ENCODE data around the gene POU6F2. TPM values are rescaled to one million over a fixed set of nuclear protein-coding genes. Genes with fewer than 3 reads are reported as not detected.
A peak's percentile ranks its signal among the peaks of the same experiment; 100 is the strongest.

POU6F2 gene
- total and polyA plus RNA-seq, 2 donors (not counting 1 experiment from before 2014, with no cell fraction given) = 0.47 TPM; not detected in 1

DNA sequence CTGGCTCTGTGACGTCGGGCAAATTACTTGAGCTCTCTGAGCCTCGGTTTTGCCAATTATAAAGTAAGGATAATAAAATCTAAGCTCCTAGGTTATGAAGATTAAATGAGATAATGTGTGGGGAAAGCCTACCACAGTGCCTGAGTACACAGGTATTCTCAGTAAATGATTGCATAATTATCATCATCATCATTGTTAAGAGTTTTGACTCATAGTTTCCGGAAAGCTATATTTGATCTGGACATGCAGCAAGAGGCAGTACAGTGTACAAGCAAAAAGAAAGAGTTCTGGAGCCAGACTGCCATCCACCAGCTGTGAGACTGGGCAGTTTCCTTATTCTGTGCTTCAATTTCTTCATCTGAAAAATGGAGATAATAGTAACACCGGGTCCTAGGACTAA is 432.9 kb downstream of the POU6F2 start:
- Histone ChIP-seq H2AFZ (ENCODE audit: insufficient read depth, low read depth, low read length, poor library complexity, severe bottlenecking) (no peak overlapping the region), H3K27me3 (replicated peaks in 1 of 4; ENCODE audit: control extremely low read depth in 1 of 4, control insufficient read depth in 3 of 4, insufficient read depth in 4 of 4, low read length in 3 of 4) (peaks cover 0 to 5% (median 0%) of the 10 kb centered on the region in 4 experiments), H4K20me1 (ENCODE audit: control insufficient read depth, insufficient read depth, low read length, poor library complexity, severe bottlenecking) (no peaks in the 10 kb centered on the region), H3K9me3 (ENCODE audit: control extremely low read depth in 1 of 3, control insufficient read depth in 2 of 3, insufficient read depth in 1 of 3, low read length in 2 of 3) (no peaks in the 10 kb centered on the region), H3K9ac (ENCODE audit: low read length) (no peak overlapping the region), H3K4me1 (ENCODE audit: control insufficient read depth in 2 of 2, insufficient read depth in 2 of 2, low read length in 2 of 2) (peaks cover 3 to 13% of the 10 kb centered on the region in 2 donors), H3K36me3 (replicated peaks in 1 of 2; ENCODE audit: control extremely low read depth in 1 of 2, control insufficient read depth in 1 of 2, extremely low read depth in 1 of 2, insufficient read depth in 2 of 2, low read length in 1 of 2) (no peaks in the 10 kb centered on the region), H3K4me3 (ENCODE audit: control extremely low read depth in 1 of 5, extremely low read depth in 1 of 5, insufficient read depth in 1 of 5, low read depth in 2 of 5, low read length in 4 of 5) (no peak overlapping the region), H3K79me2 (ENCODE audit: control insufficient read depth, insufficient read depth, low read length) (no peaks in the 10 kb centered on the region), H3K27ac (ENCODE audit: low read length in 2 of 2) (no peak overlapping the region), H3K4me2 (replicated peaks; ENCODE audit: low read depth, low read length, poor library complexity, severe bottlenecking) (no peak overlapping the region)
- Mint-ChIP-seq H3K4me1 (peaks cover 11% of the 10 kb centered on the region), H3K9me3 (ENCODE audit: insufficient read depth) (no peaks in the 10 kb centered on the region), H3K27me3 (peaks cover 16% of the 10 kb centered on the region), H3K27ac (no peak overlapping the region), H3K4me3 (no peak overlapping the region)
- 100% methylated on average over 2 of the region's 5 CpGs for WGBS (ENCODE audit: insufficient coverage)
- intact Hi-C loops (cut with micrococcal nuclease) = loop anchor here (10.0 kb wide), 1 partner anchor 56 kb away; no protein-coding TSS in a partner anchor
- no peak for TF ChIP-seq EZH2 (IDR thresholded peaks at IDR 0.05; ENCODE audit: borderline replicate concordance, insufficient read depth, low read depth, low read length, poor library complexity, severe bottlenecking)
- no peak for TF ChIP-seq CTCF (IDR thresholded peaks at IDR 0.05)
- no peak for DNase-seq
- CTCF ChIA-PET = no interaction called here
- no peak for ATAC-seq (ENCODE audit: low read depth)
- POLR2A ChIA-PET = no interaction called here

GRCh38 chr7:39413636-39414223 is 436.0 kb downstream of the POU6F2 start:
- ChIA-PET POLR2A (no interaction called here), CTCF (no interaction called here)
- H2AFZ ChIP-seq (ENCODE audit: insufficient read depth, low read depth, low read length, poor library complexity, severe bottlenecking) = peak overlapping the region; percentile 94
- no peaks in the 10 kb centered on the region for H3K36me3 ChIP-seq (replicated peaks in 1 of 2; ENCODE audit: control extremely low read depth in 1 of 2, control insufficient read depth in 1 of 2, extremely low read depth in 1 of 2, insufficient read depth in 2 of 2, low read length in 1 of 2)
- peaks cover 0 to 5% (median 0%) of the 10 kb centered on the region in 4 experiments for H3K27me3 ChIP-seq (replicated peaks in 1 of 4; ENCODE audit: control extremely low read depth in 1 of 4, control insufficient read depth in 3 of 4, insufficient read depth in 4 of 4, low read length in 3 of 4)
- peaks cover 23% of the 10 kb centered on the region for H3K27me3 Mint-ChIP-seq
- no peaks in the 10 kb centered on the region for H3K9me3 Mint-ChIP-seq (ENCODE audit: insufficient read depth)
- peak overlapping the region; percentile 85 for H3K4me3 Mint-ChIP-seq
- TF ChIP-seq EZH2 (IDR thresholded peaks at IDR 0.05; ENCODE audit: borderline replicate concordance, insufficient read depth, low read depth, low read length, poor library complexity, severe bottlenecking) = no peak
- TF ChIP-seq CTCF (IDR thresholded peaks at IDR 0.05) = no peak
- no peaks in the 10 kb centered on the region for H3K9me3 ChIP-seq (ENCODE audit: control extremely low read depth in 1 of 3, control insufficient read depth in 2 of 3, insufficient read depth in 1 of 3, low read length in 2 of 3)
- peak overlapping the region; percentile 76 for H3K9ac ChIP-seq (ENCODE audit: low read length)
- DNase-seq = peak; percentile 14
- H3K4me2 ChIP-seq (replicated peaks; ENCODE audit: low read depth, low read length, poor library complexity, severe bottlenecking) = peak overlapping the region; percentile 95
- H3K4me3 ChIP-seq (ENCODE audit: control extremely low read depth in 1 of 5, extremely low read depth in 1 of 5, insufficient read depth in 1 of 5, low read depth in 2 of 5, low read length in 4 of 5) = peak overlapping the region; percentile 41 to 92 (median 71)
- H3K4me1 Mint-ChIP-seq = peaks cover 11% of the 10 kb centered on the region
- under 1% methylated on average over 19 of the region's 25 CpGs for WGBS (ENCODE audit: insufficient coverage)
- H3K27ac Mint-ChIP-seq = no peak overlapping the region
- H3K27ac ChIP-seq (ENCODE audit: low read length in 2 of 2) = peak overlapping the region in 1 of 2 donors; percentile 23
- no peaks in the 10 kb centered on the region for H3K79me2 ChIP-seq (ENCODE audit: control insufficient read depth, insufficient read depth, low read length)
- ATAC-seq (ENCODE audit: low read depth) = no peak
- peaks cover 3 to 13% of the 10 kb centered on the region in 2 donors for H3K4me1 ChIP-seq (ENCODE audit: control insufficient read depth in 2 of 2, insufficient read depth in 2 of 2, low read length in 2 of 2)
- H4K20me1 ChIP-seq (ENCODE audit: control insufficient read depth, insufficient read depth, low read length, poor library complexity, severe bottlenecking) = no peaks in the 10 kb centered on the region
- intact Hi-C loops (cut with micrococcal nuclease) = loop anchor here (10.0 kb wide), 1 partner anchor 59 kb away; no protein-coding TSS in a partner anchor
